Heart left ventricle (tissue), 13 donors: ENCODE results near the gene TM9SF3.

Experiments used
- POLR2A ChIP-seq, 2 donors: fragments of 450-650 bp; IDR thresholded peaks; one replicate each; pipeline ENCODE4 v1.6.1; 2017; ENCODE audit warnings: antibody characterized with exemption in 2 of 2, mild to moderate bottlenecking in 2 of 2, moderate library complexity in 2 of 2
- TF ChIP-seq, protein P1 (sequence below), 12 donors: fragments of 200-600 bp; sonication (generic) in 4 of 12; IDR thresholded peaks; one replicate each; pipeline versions ENCODE4 v1.5.0 to v1.8.0; 2018 to 2022; ENCODE audit warnings: antibody characterized with exemption in 12 of 12, mild to moderate bottlenecking in 5 of 12
- donor health status: ischemic (EF 13 %, LVEDD 7.1; RV severe dilation, severe dysfunction).
- donor health status: DM: no; HTN: yes; CAD: no.
- donor health status: DM: no; HTN: no; CAD: no.
- donor health status: ischemic (EF 25% LVEDD 6.9; RV normal size, moderate dysfunction).
- donor health status: ischemic (EF 25% LVEDD 5.7; RV mildly dilated, moderate dysfunction).
- donor health status: ischemic (EF 35%, LVEDD 5.7; RV mildly dilated, moderate dysfunction).
- donor health status: nonischemic (EF 11% LVEDD 7.7; RV severe dilation, severe dysfunction).
- donor health status: DM: yes; HTN: yes; CAD: no.
- donor health status: PGD.
- donor health status: ischemic (EF 29% LVEDD 5.4; RV normal size, mild dysfunction).
- donor health status: nonischemic (EF 23%, LVEDD 6.1; RV moderate dilation, normal function).

DNA sequence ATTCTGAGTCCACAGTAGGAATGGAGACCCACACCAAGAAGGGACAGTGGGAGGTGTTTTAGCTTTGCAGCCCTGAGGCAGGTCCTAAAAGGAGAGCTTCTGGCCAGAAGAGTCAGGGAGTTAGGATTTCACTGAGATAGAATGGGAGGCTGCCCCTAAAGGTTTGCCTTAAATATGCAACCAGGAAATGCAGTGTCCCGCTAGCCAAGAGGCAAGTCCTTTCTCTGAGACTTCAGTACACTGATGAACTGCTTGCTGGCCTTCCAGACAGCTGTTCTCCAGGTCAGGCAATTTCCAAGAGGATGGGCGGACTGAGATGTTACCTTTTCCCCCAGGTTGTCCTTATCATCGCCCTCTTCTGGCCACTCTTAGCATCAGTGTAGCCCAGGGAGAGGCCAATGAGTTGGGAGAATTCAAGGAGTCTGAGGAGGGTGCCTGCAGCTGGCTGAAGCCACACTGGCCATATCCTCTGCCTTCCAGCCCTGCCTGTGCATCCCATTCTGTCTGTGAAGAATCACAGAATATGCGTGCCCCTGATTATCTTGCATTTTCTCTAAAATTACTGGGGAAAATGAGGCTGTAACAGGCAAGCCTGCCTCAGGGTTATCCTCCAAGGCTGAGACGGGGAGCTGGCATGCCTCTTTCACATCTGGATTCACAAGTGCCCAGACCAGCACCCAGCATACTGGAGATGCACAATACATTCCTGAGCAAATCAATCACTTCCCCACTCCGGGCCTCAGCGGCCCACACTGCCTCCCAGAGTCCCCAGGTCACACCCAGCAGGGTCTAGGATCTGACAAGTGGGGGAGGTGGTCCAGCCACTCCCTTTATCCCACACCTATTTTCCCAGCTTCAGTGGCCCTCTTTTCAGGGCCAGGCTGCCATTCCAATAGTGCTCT is 75.5 kb downstream of the TM9SF3 start:
- TF ChIP-seq, protein P1, sequence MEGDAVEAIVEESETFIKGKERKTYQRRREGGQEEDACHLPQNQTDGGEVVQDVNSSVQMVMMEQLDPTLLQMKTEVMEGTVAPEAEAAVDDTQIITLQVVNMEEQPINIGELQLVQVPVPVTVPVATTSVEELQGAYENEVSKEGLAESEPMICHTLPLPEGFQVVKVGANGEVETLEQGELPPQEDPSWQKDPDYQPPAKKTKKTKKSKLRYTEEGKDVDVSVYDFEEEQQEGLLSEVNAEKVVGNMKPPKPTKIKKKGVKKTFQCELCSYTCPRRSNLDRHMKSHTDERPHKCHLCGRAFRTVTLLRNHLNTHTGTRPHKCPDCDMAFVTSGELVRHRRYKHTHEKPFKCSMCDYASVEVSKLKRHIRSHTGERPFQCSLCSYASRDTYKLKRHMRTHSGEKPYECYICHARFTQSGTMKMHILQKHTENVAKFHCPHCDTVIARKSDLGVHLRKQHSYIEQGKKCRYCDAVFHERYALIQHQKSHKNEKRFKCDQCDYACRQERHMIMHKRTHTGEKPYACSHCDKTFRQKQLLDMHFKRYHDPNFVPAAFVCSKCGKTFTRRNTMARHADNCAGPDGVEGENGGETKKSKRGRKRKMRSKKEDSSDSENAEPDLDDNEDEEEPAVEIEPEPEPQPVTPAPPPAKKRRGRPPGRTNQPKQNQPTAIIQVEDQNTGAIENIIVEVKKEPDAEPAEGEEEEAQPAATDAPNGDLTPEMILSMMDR (IDR thresholded peaks at IDR 0.05), result peak in 11 of 12 donors; percentile 13 to 60 (median 39)
- no peak for TF ChIP-seq POLR2A (IDR thresholded peaks at IDR 0.05)
